ENCODE results near the gene SLC35B4.

- TF ChIP-seq, protein P1, sequence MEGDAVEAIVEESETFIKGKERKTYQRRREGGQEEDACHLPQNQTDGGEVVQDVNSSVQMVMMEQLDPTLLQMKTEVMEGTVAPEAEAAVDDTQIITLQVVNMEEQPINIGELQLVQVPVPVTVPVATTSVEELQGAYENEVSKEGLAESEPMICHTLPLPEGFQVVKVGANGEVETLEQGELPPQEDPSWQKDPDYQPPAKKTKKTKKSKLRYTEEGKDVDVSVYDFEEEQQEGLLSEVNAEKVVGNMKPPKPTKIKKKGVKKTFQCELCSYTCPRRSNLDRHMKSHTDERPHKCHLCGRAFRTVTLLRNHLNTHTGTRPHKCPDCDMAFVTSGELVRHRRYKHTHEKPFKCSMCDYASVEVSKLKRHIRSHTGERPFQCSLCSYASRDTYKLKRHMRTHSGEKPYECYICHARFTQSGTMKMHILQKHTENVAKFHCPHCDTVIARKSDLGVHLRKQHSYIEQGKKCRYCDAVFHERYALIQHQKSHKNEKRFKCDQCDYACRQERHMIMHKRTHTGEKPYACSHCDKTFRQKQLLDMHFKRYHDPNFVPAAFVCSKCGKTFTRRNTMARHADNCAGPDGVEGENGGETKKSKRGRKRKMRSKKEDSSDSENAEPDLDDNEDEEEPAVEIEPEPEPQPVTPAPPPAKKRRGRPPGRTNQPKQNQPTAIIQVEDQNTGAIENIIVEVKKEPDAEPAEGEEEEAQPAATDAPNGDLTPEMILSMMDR (IDR thresholded peaks at IDR 0.05; ENCODE audit: low read depth, low read length), result no peak
- TF ChIP-seq EZH2phosphoT487 (IDR thresholded peaks at IDR 0.05; ENCODE audit: low read depth), result no peak
Measured at GRCh38 chr7:134333943-134334342, 17.2 kb upstream of the SLC35B4 start.

Data from OCI-LY3 (cell line).